GM08714 (cell line): ENCODE data around the gene LNX1.

ENCODE experiments used
- H3K4me3 ChIP-seq: fragments of 200-500 bp; sonication (Bioruptor generic); 2 replicates; pipeline ENCODE4 v1.5.1; 2014; ENCODE audit warnings: mild to moderate bottlenecking, low read length, inconsistent platforms
- ZNF274 ChIP-seq: IDR thresholded peaks from 2 replicates; pipeline ENCODE4 v1.6.1; 2012; ENCODE audit warnings: mild to moderate bottlenecking, low read depth, low read length

Gene LNX1

GRCh38 chr4:53545942-53546581 is 45.2 kb downstream of the LNX1 start:
- no peak for TF ChIP-seq ZNF274
- H3K4me3 ChIP-seq = no peak overlapping the region

GRCh38 chr4:53545273-53545672 is 46.0 kb downstream of the LNX1 start:
- no peak for TF ChIP-seq ZNF274
- no peak overlapping the region for H3K4me3 ChIP-seq

- no peak for TF ChIP-seq ZNF274
- no peak overlapping the region for H3K4me3 ChIP-seq
Measured at GRCh38 chr4:53543561-53543960, 47.7 kb downstream of the LNX1 start.

GRCh38 chr4:53541577-53542206 is 49.6 kb downstream of the LNX1 start:
- no peak overlapping the region for H3K4me3 ChIP-seq
- TF ChIP-seq ZNF274 = no peak

GRCh38 chr4:53538756-53539155 is 52.5 kb downstream of the LNX1 start:
- H3K4me3 ChIP-seq = no peak overlapping the region
- no peak for TF ChIP-seq ZNF274

GRCh38 chr4:53537606-53538005 is 53.7 kb downstream of the LNX1 start:
- TF ChIP-seq ZNF274 = no peak
- H3K4me3 ChIP-seq = no peak overlapping the region

GRCh38 chr4:53536328-53536727 is 55.0 kb downstream of the LNX1 start:
- no peak overlapping the region for H3K4me3 ChIP-seq
- no peak for TF ChIP-seq ZNF274

- H3K4me3 ChIP-seq = no peak overlapping the region
- no peak for TF ChIP-seq ZNF274
Measured at GRCh38 chr4:53535567-53535966, 55.7 kb downstream of the LNX1 start.

- H3K4me3 ChIP-seq = no peak overlapping the region
- no peak for TF ChIP-seq ZNF274
Measured at GRCh38 chr4:53534684-53535083, 56.6 kb downstream of the LNX1 start.

GRCh38 chr4:53532521-53532920 is 58.8 kb downstream of the LNX1 start:
- no peak for TF ChIP-seq ZNF274
- no peak overlapping the region for H3K4me3 ChIP-seq

- no peak overlapping the region for H3K4me3 ChIP-seq
- no peak for TF ChIP-seq ZNF274
Measured at GRCh38 chr4:53531585-53532224, 59.6 kb downstream of the LNX1 start.

GRCh38 chr4:53529025-53529424 is 62.3 kb downstream of the LNX1 start:
- H3K4me3 ChIP-seq = no peak overlapping the region
- TF ChIP-seq ZNF274 = no peak

GRCh38 chr4:53527930-53528329 is 63.4 kb downstream of the LNX1 start:
- no peak overlapping the region for H3K4me3 ChIP-seq
- no peak for TF ChIP-seq ZNF274

GRCh38 chr4:53527326-53527725 is 64.0 kb downstream of the LNX1 start:
- H3K4me3 ChIP-seq = no peak overlapping the region
- no peak for TF ChIP-seq ZNF274

GRCh38 chr4:53522334-53522733 is 69.0 kb downstream of the LNX1 start:
- no peak for TF ChIP-seq ZNF274
- H3K4me3 ChIP-seq = no peak overlapping the region
